Endothelial cell of umbilical vein (primary cell): ENCODE results near the gene FAM111B. TPM values are rescaled to one million over a fixed set of nuclear protein-coding genes. Genes with fewer than 3 reads are reported as not detected.
"Not testable (repeated sequence)": the region's sequence is repeated elsewhere in the genome, so short reads cannot be mapped to it uniquely, and the experiment has no call there.

ENCODE experiments used
- BruUV-seq: library from RNA; stranded (reverse); fragments of 400-500 nt; replicated peaks from 2 replicates; lab custom pipeline; 2021; lab: Mats Ljungman, UMichigan
- CTCF ChIA-PET: fragments of 300-600, 350-600 bp; sonication (Branson Sonifier 250); formaldehyde crosslinking; loops from one replicate; lab custom pipeline; 2021; ENCODE audit warnings: antibody characterized with exemption, inconsistent platforms; lab: Charles Lee
- POLR2A ChIA-PET: fragments of 300-600, 350-600 bp; sonication (Branson Sonifier 250); formaldehyde crosslinking; loops from one replicate; lab custom pipeline; 2021; ENCODE audit warnings: antibody characterized with exemption, inconsistent platforms; lab: Charles Lee
- DNase-seq: peaks from one replicate; pipeline ENCODE4 v3.0.0-alpha.2; 2011; ENCODE audit warnings: low read depth, low spot score
- FAIRE-seq: peaks from 2 replicates; lab custom pipeline; 2011; peaks lifted over from hg19 to GRCh38; lab: Jason Lieb, UNC
- H2AFZ ChIP-seq: 2 replicates; pipeline ENCODE4 v1.6.0; 2012; ENCODE audit warnings: low read depth, low read length, control low read depth, inconsistent platforms
- H3K27ac ChIP-seq: 2 replicates; pipeline ENCODE4 v1.5.1; 2011; ENCODE audit warnings: low read depth, mild to moderate bottlenecking, control low read depth, low read length, moderate library complexity; ENCODE audit not compliant: insufficient read depth
- H3K27me3 ChIP-seq, 2 experiments: 2 replicates each; pipeline versions ENCODE4 v1.6.0 to v1.6.1; 2011; ENCODE audit warnings: low read length in 2 of 2, mixed read lengths in 1 of 2; ENCODE audit not compliant: control insufficient read depth in 2 of 2, insufficient read depth in 2 of 2
- H3K36me3 ChIP-seq, 2 experiments: 2 replicates in 1 of 2; 3 replicates in 1 of 2; pipeline ENCODE4 v1.5.1; 2011; ENCODE audit warnings: low read length in 2 of 2, mild to moderate bottlenecking in 1 of 2, moderate library complexity in 1 of 2; ENCODE audit not compliant: control insufficient read depth in 2 of 2, insufficient read depth in 2 of 2; ENCODE audit errors: extremely low read depth in 1 of 2
- H3K4me1 ChIP-seq: 3 replicates; pipeline ENCODE4 v1.5.1; 2011; ENCODE audit warnings: mild to moderate bottlenecking, low read length; ENCODE audit not compliant: control insufficient read depth, insufficient read depth; ENCODE audit errors: extremely low read depth
- H3K4me2 ChIP-seq: 2 replicates; pipeline ENCODE4 v1.6.1; 2011; ENCODE audit warnings: low read length, control low read depth, mixed read lengths; ENCODE audit not compliant: insufficient read depth
- H3K4me3 ChIP-seq, 3 experiments: fragments of 200-600 bp in 1 of 3; sonication (generic), shearing (Covaris generic) in 1 of 3; replicated peaks in 1 of 3; 2 replicates each; pipeline ENCODE4 v1.5.1; 2011 to 2016; ENCODE audit warnings: control low read depth in 3 of 3, low read length in 3 of 3, mild to moderate bottlenecking in 2 of 3, inconsistent platforms in 1 of 3, low read depth in 1 of 3, moderate library complexity in 1 of 3; ENCODE audit not compliant: insufficient read depth in 1 of 3
- H3K79me2 ChIP-seq: 2 replicates; pipeline ENCODE4 v1.6.0; 2012; ENCODE audit warnings: low read length, inconsistent platforms; ENCODE audit not compliant: control insufficient read depth, insufficient read depth
- H3K9ac ChIP-seq: replicated peaks from 2 replicates; pipeline ENCODE3; 2011; ENCODE audit warnings: low read length, control low read depth; ENCODE audit not compliant: insufficient read depth; ENCODE audit errors: extremely low read depth
- H3K9me1 ChIP-seq: replicated peaks from 3 replicates; pipeline ENCODE4 v1.6.0; 2011; ENCODE audit warnings: mild to moderate bottlenecking, low read length; ENCODE audit not compliant: control insufficient read depth, insufficient read depth; ENCODE audit errors: extremely low read depth
- H3K9me3 ChIP-seq: replicated peaks from 2 replicates; pipeline ENCODE4 v1.5.1; 2012; ENCODE audit warnings: low read length, inconsistent platforms; ENCODE audit not compliant: control insufficient read depth, insufficient read depth
- H4K20me1 ChIP-seq: replicated peaks from 2 replicates; pipeline ENCODE3; 2011; ENCODE audit warnings: mild to moderate bottlenecking, low read length; ENCODE audit not compliant: control insufficient read depth, insufficient read depth; ENCODE audit errors: extremely low read depth
- EZH2 ChIP-seq: IDR thresholded peaks from 2 replicates; pipeline ENCODE4 v1.6.1; 2012; ENCODE audit warnings: borderline replicate concordance, low read depth, mild to moderate bottlenecking, moderate library complexity, low read length, inconsistent platforms; ENCODE audit not compliant: severe bottlenecking
- FOS ChIP-seq: IDR thresholded peaks from 2 replicates; pipeline ENCODE4 v1.6.1; 2011; ENCODE audit warnings: mild to moderate bottlenecking, low read length, moderate library complexity, borderline replicate concordance; ENCODE audit not compliant: insufficient read depth
- GATA2 ChIP-seq: IDR thresholded peaks from 2 replicates; pipeline ENCODE4 v1.7.0; 2011; ENCODE audit warnings: low read depth, mild to moderate bottlenecking, moderate library complexity, mixed read lengths, low read length; ENCODE audit not compliant: insufficient read length, insufficient read depth
- MYC ChIP-seq: IDR thresholded peaks from one replicate; pipeline ENCODE4 v1.6.1; 2011; ENCODE audit warnings: mild to moderate bottlenecking, low read depth, low read length
- POLR2A ChIP-seq: IDR thresholded peaks from 2 replicates; pipeline ENCODE4 v1.6.1; 2012; ENCODE audit warnings: low read depth, mild to moderate bottlenecking, control low read depth, low read length
- POLR2AphosphoS5 ChIP-seq: IDR thresholded peaks from 2 replicates; pipeline ENCODE4 v1.6.1; 2012; ENCODE audit warnings: low read depth, mild to moderate bottlenecking, control low read depth, low read length, moderate library complexity; ENCODE audit not compliant: insufficient read depth
- dilution Hi-C: fragments of 300-500 bp; cut with MboI; formaldehyde crosslinking; loops from one replicate; pipeline ENCODE4 v1.15.0; 2019; ENCODE audit warnings: low sequenced_read_pairs; ENCODE audit not compliant: extremely low pct_ligation_motif_present
- intact Hi-C: fragments of 100-400 bp; cut with micrococcal nuclease; formaldehyde crosslinking; loops from one replicate; pipeline ENCODE4 v1.10.0; 2022
- polyA plus RNA-seq, 4 experiments: library from polyadenylated mRNA; depleted of rRNA in 3 of 4; stranded (reverse) in 3 of 4; unstranded in 1 of 4; fragments of >200 nt; gene quantifications; 2 replicates each; pipeline versions ENCODE4 v1.2.1 to v1.2.3, GENCODE V29; 2011 to 2012; ENCODE audit warnings: missing spikeins in 1 of 4
- total RNA-seq: library from RNA; stranded (reverse); gene quantifications from 2 replicates; pipeline ENCODE4 v1.2.3, GENCODE V29; 2021
- TF ChIP-seq, protein P1 (sequence below): IDR thresholded peaks from 2 replicates; pipeline ENCODE4 v1.6.1; 2011; ENCODE audit not compliant: insufficient read depth, insufficient read length
- TF ChIP-seq, protein P2 (sequence below), 2 donors: IDR thresholded peaks; 1 replicate in 1 of 2; 2 replicates in 1 of 2; pipeline ENCODE4 v1.5.1; 2011; ENCODE audit warnings: low read length in 2 of 2, mild to moderate bottlenecking in 2 of 2, moderate library complexity in 2 of 2, control low read depth in 1 of 2, inconsistent platforms in 1 of 2, low read depth in 1 of 2; ENCODE audit not compliant: insufficient read depth in 1 of 2; ENCODE audit errors: extremely low read depth in 1 of 2

The FAM111B gene
- total and polyA plus RNA-seq, 2 donors (not counting 3 experiments of a cell fraction or from before 2014, with no cell fraction given), result 2.7 to 21.9 TPM

DNA sequence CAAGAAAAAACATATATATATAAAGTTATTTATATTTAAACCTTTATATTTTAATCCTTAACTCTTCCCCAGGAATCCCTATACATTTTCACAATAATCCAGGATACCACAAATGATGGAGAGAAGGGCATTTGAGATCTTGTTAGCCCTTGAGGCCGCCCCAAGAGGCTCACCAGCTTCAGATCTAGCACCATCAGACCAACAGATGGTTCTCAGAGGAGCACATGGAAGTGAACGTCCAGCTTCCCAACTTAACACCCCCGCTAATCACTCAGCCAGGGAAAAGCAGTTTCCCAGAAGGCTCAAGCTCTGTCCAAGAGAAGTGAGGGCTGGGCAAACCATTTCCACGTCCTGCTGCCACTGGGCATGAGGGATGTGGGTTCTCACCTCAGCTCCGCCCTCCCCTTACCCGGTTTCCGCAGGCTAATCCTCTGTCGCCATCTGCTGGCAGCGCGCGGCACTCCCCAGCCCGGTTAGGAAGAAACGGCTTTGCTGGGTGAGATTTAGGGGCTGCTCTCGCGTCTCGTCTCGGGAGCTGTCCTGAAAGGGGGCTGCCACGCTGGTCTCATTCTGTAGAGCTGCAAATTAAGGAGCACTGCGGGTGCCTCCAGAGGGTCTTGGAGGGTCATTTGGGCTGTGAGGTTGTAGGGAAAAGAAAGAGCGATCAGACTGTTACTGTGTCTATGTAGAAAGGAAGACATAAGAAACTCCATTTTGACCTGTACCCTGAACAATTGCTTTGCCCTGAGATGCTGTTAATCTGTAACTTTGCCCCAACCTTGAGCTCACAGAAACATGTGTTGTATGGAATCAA, 28.8 kb downstream of the FAM111B start:
- ChIA-PET POLR2A (no interaction called here), CTCF (interaction anchor here (0.5 to 2.3 kb wide), 49 partner anchors 8 to 1568 kb away, joined by 3 to 59 read pairs (median 5); partner anchors contain the start of genes DTX4, FAM111B and OR9I1)
- intact Hi-C loops, result loop anchor here (1.0 kb wide), 4 partner anchors 39 to 482 kb away; no protein-coding TSS in a partner anchor
- Histone ChIP-seq H2AFZ (peak overlapping the region; percentile 91), H3K9me1 (no peaks in the 10 kb centered on the region), H4K20me1 (no peaks in the 10 kb centered on the region), H3K9me3 (peaks cover 2% of the 10 kb centered on the region), H3K4me2 (peak overlapping the region; percentile 42), H3K27me3 (no peaks in the 10 kb centered on the region), H3K4me3 (no peak overlapping the region), H3K27ac (no peak overlapping the region), H3K79me2 (no peaks in the 10 kb centered on the region), H3K4me1 (no peaks in the 10 kb centered on the region), H3K36me3 (no peaks in the 10 kb centered on the region), H3K9ac (peak overlapping the region; percentile 20)
- no TSS peak for BruUV-seq
- FAIRE-seq, result peak; percentile 78
- DNase-seq, result peak; percentile 82
- no peak for TF ChIP-seq FOS
- TF ChIP-seq POLR2AphosphoS5, result no peak
- TF ChIP-seq, protein P1, sequence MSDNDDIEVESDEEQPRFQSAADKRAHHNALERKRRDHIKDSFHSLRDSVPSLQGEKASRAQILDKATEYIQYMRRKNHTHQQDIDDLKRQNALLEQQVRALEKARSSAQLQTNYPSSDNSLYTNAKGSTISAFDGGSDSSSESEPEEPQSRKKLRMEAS, result no peak
- TF ChIP-seq, protein P2, sequence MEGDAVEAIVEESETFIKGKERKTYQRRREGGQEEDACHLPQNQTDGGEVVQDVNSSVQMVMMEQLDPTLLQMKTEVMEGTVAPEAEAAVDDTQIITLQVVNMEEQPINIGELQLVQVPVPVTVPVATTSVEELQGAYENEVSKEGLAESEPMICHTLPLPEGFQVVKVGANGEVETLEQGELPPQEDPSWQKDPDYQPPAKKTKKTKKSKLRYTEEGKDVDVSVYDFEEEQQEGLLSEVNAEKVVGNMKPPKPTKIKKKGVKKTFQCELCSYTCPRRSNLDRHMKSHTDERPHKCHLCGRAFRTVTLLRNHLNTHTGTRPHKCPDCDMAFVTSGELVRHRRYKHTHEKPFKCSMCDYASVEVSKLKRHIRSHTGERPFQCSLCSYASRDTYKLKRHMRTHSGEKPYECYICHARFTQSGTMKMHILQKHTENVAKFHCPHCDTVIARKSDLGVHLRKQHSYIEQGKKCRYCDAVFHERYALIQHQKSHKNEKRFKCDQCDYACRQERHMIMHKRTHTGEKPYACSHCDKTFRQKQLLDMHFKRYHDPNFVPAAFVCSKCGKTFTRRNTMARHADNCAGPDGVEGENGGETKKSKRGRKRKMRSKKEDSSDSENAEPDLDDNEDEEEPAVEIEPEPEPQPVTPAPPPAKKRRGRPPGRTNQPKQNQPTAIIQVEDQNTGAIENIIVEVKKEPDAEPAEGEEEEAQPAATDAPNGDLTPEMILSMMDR (IDR thresholded peaks at IDR 0.05; ENCODE audit: extremely low read depth in 1 of 2, insufficient read depth in 1 of 2, low read depth in 1 of 2, low read length in 2 of 2), result peak; percentile 98 to 99
- no peak for TF ChIP-seq EZH2
- no peak for TF ChIP-seq POLR2A
- no peak for TF ChIP-seq MYC
- TF ChIP-seq GATA2, result no peak
- dilution Hi-C loops, result no loop called here

DNA sequence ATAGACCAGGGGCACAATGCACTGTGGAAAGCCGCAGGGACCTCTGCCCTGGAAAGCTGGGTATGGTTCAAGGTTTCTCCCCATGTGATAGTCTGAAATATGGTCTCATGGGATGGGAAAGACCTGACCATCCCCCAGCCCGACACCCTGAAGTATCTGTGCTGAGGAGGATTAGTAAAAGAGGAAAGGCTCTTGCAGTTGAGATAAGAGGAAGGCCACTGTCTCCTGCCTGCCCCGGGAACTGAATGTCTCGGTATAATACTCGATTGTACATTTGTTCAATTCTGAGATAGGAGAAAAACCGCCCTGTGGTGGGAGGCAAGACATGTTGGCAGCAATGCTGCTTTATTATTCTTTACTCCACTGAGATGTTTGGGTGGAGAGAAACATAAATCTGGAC, 29.5 kb downstream of the FAM111B start:
- H3K27me3 ChIP-seq, H3K9me1 ChIP-seq, H3K36me3 ChIP-seq, H3K4me3 ChIP-seq, H3K9ac ChIP-seq, H3K4me2 ChIP-seq, POLR2A ChIA-PET, DNase-seq, H3K4me1 ChIP-seq, H4K20me1 ChIP-seq, dilution Hi-C loops, H3K27ac ChIP-seq, BruUV-seq, H3K9me3 ChIP-seq, H3K79me2 ChIP-seq, FAIRE-seq: not testable (repeated sequence)
- CTCF ChIA-PET, result interaction anchor here (0.6 to 2.3 kb wide), 32 partner anchors 8 to 1011 kb away, joined by 3 to 59 read pairs (median 7); partner anchors contain the start of genes DTX4, FAM111B and OR9I1
- intact Hi-C loops, result loop anchor here (1.0 kb wide), 4 partner anchors 39 to 482 kb away; no protein-coding TSS in a partner anchor
- H2AFZ ChIP-seq, result peak overlapping the region; percentile 58
